Measurements from ENCODE around the gene DPH2.

Gene DPH2

GRCh38 chr1:43944860-43945259 lies 24.9 kb upstream of the DPH2 start:
- no peak for DNase-seq (ENCODE audit: low spot score)

- DNase-seq (ENCODE audit: low spot score), result no peak
Measured at GRCh38 chr1:43945674-43946235, 24.1 kb upstream of the DPH2 start.

GRCh38 chr1:43946236-43947060 lies 23.4 kb upstream of the DPH2 start, which contains the start of gene IPO13:
IPO13 (plus strand) TSS chr1:43946950; CDS start chr1:43947601, 651 bp downstream.
- DNase-seq (ENCODE audit: low spot score), result peak; percentile 97

- peak; percentile 38 for DNase-seq (ENCODE audit: low spot score)
Measured at GRCh38 chr1:43947061-43947873, 22.5 kb upstream of the DPH2 start.

GRCh38 chr1:43947874-43948437 lies 21.9 kb upstream of the DPH2 start:
- no peak for DNase-seq (ENCODE audit: low spot score)

GRCh38 chr1:43949678-43950077 lies 20.1 kb upstream of the DPH2 start:
- DNase-seq (ENCODE audit: low spot score), result no peak

- no peak for DNase-seq (ENCODE audit: low spot score)
Measured at GRCh38 chr1:43951021-43951985, 18.5 kb upstream of the DPH2 start.

- DNase-seq (ENCODE audit: low spot score), result peak; percentile 90
Measured at GRCh38 chr1:43952731-43953346, 17.0 kb upstream of the DPH2 start.

- peak; percentile 30 for DNase-seq (ENCODE audit: low spot score)
Measured at GRCh38 chr1:43953361-43953760, 16.4 kb upstream of the DPH2 start.

- no peak for DNase-seq (ENCODE audit: low spot score)
Measured at GRCh38 chr1:43954036-43954435, 15.8 kb upstream of the DPH2 start.

GRCh38 chr1:43956234-43956633 lies 13.6 kb upstream of the DPH2 start:
- DNase-seq (ENCODE audit: low spot score), result no peak

GRCh38 chr1:43957407-43958040 lies 12.3 kb upstream of the DPH2 start:
- DNase-seq (ENCODE audit: low spot score), result no peak

GRCh38 chr1:43958351-43959255 lies 11.2 kb upstream of the DPH2 start:
- no peak for DNase-seq (ENCODE audit: low spot score)

- no peak for DNase-seq (ENCODE audit: low spot score)
Measured at GRCh38 chr1:43960798-43961197, 9.0 kb upstream of the DPH2 start.

- DNase-seq (ENCODE audit: low spot score), result no peak
Measured at GRCh38 chr1:43961692-43962091, 8.1 kb upstream of the DPH2 start.

GRCh38 chr1:43962324-43962723 lies 7.5 kb upstream of the DPH2 start:
- DNase-seq (ENCODE audit: low spot score), result no peak

GRCh38 chr1:43963006-43963405 lies 6.8 kb upstream of the DPH2 start:
- DNase-seq (ENCODE audit: low spot score), result no peak

GRCh38 chr1:43963890-43964289 lies 5.9 kb upstream of the DPH2 start:
- DNase-seq (ENCODE audit: low spot score), result no peak

- DNase-seq (ENCODE audit: low spot score), result no peak
Measured at GRCh38 chr1:43965316-43965715, 4.5 kb upstream of the DPH2 start.

Measured in D341Med (cell line).